ENCODE measurements around the gene SLC1A5.
"Not testable (repeated sequence)": the region's sequence is repeated elsewhere in the genome, so short reads cannot be mapped to it uniquely, and the experiment has no call there.

The SLC1A5 gene

DNA sequence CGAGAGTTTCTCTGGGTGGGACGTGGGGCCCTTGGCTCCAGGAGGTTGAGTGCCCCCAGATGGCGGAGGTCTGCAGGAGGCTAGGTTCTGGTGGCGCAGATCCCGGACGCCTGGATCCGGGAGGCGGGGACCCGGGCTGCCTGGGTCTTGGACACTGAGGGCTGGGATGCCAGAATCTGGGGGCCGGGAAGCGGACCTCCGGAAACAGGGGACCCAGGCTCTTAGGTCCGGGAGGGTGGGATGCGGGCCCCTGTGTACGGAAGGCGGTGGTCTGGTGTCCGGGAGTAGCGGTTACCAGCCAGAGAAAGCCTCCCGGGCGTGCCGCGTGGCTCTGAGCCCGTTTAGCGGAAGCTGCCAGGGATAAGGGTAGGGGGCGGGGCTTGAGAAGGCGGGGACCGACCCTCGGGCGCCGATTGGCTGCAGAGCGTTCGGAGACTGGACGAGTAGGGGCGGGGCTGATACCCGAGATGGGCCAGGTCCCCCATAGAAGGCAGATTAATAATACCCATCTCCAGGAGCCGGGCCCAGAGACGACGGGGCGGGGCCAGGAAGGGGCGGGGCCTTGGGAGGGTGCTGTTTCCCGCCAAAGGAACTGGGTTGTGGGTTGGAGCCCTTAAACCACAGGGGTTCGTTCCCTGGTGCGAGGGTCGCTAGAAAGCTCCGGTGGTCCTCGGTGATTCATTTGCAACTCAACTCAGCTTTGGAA lies at the start of gene SLC1A5:
Gene SLC1A5 (minus strand): TSS at position 333 of the 706 bp plus-strand sequence. CDS start 629 bp downstream, outside the sequence.
- DNase-seq, result peak; percentile 93 to 99 (median 96)

DNA sequence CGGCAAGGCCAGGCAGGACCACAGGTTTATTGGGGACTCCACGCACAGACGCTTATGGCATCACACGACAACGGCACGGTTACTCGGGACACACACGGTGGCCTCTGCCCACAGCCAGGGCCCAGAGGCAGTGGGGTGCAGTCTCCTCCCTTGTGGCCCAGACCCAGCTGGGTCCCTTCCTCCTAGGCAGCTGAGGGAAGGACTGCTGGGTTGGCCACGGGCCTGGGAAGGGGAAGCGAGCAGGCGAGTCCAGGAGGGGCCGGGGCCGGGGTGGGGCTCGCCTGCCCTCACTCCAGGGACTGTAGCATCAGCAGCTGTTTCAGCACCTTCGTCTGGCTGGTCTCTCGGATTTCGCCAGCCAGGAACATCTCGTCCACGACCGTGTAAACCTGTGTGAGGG lies 49.8 kb upstream of the SLC1A5 start:
- no peak for DNase-seq

DNA sequence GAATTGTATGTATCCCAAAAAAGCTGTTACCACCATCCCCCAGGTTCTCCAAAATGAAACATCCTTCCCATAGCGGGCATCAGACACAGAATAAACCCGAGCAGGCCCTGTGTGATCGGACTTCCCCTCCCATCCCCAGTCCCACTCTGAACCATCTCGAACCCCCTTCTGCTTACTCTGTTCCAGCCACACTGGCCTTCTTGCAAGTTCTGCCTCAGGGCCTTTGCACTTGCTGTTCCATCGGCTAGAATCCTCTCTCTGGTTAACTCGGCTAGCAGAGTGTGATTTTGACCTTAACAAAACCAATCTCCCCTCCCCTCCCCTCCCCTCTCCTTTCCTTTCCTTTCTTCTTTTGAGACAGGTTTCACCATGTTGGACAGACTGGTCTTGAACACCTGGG lies 46.6 kb upstream of the SLC1A5 start:
- no peak for DNase-seq

DNA sequence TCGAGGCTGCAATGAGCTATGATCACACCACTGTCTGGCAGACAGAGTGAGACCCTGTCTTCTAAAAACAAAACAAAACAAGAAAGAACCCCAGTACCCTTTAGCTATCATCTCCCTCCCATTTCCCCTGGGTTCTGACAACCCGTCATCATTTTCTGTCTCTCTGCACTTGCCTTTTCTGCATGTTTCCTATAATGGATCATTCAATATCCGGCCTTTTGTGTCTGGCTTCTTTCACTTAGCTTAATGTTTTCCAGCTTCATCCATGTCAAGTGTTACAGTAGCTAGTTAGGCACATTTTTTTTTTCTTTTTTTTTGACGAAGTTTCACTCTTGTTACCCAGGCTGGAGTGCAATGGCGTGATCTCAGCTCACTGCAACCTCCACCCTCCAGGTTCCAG lies 45.7 kb upstream of the SLC1A5 start:
- DNase-seq, result no peak

DNA sequence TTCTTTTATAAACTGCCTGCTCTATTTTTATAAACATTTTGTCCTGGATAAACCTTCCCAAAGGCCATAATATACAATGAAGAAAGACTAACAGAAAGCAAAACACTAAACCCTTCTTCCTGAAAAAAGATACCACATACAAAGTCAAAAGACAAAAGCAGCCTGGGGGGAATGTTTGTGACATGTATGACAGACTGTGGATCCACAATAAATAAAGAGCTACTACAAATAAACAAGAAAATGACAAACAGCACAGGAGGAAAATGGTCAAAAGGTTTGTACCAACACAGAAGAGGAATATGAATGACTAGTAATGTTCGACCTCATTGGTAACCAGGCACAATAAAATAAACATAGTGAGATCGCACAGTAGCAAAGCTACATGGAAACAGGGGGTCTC lies 42.5 kb upstream of the SLC1A5 start:
- no peak for DNase-seq

DNA sequence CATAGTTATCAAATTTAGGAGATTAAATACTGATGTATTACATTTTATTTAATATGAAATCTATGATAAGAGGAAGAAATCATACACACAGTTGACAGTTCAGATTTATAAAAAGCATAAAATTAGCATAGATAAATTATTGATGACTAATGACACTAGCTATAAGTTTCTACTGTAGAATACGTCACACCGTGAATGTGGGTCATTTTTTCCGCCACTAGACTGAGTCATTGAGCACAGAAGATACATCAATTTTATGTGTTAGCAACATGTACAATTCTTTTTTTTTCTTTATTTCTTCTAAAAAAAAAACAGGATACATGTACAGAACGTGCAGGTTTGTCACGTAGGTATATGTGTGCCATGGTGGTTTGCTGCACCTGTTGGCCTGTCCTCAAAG lies 40.1 kb upstream of the SLC1A5 start:
- DNase-seq, result peak in 2 of 4 experiments; percentile 32 to 37

DNA sequence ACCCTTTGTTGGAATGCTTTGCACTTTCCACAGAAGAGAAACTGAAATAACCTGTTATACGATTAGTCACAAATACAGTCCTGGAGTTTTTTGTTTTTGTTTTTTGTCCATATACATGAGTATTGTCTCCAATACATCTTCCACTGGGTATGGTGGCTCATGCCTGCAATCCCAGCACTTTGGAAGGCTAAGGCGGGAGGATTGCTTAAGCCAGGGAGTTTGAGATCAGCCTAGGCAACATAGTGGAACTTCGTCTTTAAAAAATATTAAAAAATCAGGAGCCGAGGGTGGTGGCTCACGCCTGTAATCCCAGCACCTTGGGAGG lies 37.3 kb upstream of the SLC1A5 start:
- DNase-seq, result no peak

DNA sequence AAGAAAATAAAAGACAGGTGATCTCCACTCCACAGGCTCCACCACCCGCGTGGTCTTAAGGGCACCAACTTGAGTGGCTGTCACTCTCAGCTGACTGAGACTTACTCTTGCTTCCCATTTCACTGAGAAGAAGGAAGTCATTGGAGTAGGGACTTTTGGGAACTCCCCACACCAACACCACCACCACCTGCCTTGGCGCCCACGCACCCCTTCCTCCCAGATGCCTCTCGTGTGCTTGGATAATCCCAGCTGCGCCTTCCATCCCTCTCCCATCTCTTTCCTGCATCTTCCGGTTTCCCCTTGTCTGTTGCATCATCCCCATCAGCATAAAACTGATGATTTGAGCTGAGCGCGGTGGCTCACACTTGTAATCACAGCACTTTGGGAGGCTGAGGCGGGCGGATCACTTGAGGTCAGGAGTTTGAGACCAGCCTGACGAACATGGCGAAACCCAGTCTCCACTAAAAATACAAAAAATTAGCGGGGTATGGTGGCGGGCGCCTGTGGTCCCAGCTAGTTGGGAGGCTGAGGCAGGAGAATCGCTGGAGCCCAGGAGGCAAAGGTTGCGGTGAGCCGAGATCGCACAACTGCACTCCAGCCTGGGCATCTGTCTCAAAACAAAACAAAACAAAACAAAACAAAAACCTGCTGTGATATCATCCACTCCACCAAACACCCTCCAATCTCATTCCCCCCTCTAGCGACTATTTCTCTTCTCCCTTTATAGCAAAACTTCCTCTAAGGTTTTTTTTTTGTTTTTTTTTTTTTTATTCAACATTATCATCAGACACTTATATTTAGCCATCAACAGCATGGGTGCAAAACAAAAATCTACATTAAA lies 36.7 kb upstream of the SLC1A5 start:
- DNase-seq, result no peak

DNA sequence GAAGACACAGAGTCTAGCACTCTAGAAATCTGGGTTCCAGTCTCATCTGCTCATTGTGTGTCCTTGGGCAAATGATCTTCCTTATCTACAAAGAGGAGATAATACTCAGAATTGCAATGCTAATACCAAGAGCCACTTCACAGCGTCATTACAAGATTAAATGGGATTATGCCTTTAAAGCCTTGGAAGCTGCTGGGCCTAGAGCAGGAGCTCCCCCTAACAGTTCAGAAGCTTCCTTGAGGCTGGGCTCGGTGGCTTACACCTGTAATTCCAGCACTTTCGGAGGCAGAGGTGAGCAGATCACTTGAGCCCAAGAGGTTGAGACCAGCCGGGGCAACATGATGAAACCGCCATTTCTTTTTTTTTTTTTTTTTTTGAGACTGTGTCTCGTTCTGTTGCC lies 34.7 kb upstream of the SLC1A5 start:
- DNase-seq, result no peak

DNA sequence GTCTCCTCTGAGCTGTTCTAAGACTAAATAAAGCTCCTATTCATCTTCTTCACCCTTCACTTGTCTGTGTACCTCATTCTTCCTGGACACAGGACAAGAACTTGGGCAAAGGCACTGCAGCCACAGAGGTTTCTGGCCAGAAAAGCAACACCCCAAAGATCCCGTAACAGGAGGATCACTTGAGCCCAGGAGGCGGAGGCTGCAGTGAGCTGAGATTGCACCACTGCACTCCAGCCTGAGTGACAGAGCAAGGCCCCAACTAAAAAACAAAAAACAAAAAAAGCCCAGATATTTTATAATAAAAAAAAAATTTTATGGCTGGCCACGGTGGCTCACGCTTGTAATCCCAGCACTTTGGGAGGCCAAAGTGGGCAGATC lies 34.0 kb upstream of the SLC1A5 start:
- DNase-seq, result not testable (repeated sequence)

DNA sequence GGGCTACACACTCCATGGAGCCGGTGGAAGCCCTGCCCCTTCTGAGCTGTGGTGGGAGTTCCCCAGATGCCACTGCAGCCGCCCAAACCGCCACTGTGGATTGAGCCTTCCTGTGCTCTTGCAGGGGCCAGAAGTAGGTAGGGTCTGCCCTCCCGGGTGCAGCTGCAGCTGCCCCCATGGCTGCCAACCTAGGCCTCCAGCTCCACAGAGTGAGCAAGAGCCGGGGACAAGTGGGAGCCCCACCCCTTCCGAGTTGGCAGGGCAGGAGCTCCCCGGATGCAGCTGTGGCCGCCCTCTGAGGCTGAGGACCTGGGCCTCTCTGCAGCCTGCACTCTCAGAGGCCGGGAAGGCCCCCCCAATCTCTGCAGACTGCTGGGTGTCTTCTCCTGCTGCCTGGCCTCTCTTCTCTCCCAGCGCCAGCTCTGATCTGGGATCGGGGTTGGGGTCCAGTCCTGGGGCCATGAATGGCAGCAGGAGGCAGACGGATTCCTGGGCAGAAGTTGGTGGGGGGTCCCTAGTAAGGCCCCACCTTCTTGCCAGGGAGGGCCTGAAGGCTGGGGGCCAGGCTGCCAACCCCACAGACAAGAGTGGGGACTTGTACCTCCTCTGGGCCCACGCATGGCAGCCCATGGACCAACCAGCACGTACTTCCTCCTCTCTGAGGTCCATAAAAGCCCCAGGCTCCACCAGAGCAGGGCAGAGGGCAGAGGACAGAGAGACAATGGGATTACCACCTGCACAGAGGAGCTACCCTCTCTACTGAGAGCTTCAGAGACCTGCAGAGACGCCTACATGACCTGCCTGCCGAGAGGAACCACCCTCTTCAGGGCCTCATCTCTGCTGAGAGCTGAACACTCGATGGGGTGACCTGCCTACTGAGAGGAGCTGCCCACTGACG lies 33.4 kb upstream of the SLC1A5 start:
- peak in 3 of 4 experiments; percentile 16 to 46 (median 37) for DNase-seq

DNA sequence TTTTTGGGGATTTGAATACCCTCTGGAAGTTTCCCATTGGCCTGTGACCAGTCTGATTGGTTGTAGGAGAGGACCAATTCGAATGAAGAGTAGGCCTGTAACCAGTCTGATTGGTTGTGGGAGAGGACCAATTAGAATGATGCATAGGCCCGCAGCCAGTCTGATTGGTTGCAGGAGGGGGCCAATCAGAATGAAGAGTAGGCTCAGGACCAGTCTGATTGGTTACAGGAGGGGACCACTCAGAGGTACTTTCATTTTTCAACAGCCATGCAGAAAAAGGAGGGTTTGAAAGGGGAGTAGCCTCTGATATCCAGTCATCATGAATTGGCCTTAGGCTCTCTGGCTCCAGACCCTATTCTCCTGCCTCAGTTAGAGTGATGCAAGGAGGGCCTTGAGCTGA lies 30.4 kb upstream of the SLC1A5 start:
- DNase-seq, result no peak

DNA sequence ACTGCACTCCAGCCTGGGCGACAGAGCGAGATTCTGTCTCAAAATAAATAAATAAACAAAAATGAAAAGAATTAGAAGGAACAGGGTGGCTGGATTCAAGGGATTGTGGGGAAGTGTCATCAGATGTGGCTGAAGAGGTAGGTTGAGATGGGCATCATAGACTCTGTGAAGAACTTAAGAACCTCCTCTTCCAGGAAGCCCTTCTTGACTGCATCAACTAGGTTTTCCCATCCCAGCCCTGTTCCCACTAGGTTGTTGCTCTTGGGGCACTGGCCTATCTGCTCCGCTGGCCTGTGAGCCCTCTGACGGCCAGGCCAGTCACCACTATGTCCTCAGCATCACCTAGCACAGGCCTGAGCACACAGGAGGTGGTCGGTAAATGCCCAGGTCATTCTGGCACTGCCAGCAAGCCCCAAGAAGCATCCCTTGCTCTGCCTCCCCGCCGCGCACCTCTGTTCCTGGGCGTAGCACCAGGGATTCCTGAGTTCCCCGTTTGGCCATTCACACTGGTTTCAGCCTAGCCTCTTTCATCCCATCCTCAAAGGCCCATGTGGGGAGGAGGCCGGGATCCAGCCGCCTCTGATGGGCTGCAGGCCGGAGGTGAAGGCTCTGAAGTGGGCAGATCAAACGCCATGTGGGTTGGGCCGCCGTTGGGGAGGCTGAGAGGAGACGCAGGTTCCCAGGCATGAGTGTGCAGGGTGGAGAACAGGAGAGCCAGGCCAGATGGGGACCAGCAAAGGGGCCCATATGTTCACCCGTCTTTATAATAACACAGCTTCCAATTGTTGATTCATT lies 27.6 kb upstream of the SLC1A5 start:
- no peak for DNase-seq

DNA sequence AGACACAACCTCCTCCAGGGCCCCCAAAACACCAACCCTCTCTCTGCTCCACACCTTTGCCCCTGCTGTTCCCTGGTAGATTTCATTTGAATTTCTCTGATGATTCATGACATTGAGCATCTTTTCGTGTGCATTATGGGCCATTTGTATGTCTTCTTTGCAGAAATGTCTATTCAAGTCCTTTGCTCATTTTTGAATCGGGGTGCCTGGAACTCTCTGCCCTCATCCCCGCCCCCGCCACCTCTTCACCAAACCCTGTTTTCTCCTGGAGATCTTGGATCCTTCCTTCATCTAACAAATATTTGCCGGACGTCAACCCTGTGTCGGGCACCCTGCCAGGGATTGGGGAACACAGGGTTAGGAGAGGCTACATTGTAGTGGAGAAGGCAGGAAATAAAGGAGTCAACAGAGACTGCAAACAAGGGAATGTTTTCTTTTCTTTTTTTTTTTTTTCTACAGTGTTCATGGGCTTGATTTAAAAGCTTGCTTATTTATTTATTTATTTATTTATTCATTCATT lies 25.5 kb upstream of the SLC1A5 start:
- no peak for DNase-seq

DNA sequence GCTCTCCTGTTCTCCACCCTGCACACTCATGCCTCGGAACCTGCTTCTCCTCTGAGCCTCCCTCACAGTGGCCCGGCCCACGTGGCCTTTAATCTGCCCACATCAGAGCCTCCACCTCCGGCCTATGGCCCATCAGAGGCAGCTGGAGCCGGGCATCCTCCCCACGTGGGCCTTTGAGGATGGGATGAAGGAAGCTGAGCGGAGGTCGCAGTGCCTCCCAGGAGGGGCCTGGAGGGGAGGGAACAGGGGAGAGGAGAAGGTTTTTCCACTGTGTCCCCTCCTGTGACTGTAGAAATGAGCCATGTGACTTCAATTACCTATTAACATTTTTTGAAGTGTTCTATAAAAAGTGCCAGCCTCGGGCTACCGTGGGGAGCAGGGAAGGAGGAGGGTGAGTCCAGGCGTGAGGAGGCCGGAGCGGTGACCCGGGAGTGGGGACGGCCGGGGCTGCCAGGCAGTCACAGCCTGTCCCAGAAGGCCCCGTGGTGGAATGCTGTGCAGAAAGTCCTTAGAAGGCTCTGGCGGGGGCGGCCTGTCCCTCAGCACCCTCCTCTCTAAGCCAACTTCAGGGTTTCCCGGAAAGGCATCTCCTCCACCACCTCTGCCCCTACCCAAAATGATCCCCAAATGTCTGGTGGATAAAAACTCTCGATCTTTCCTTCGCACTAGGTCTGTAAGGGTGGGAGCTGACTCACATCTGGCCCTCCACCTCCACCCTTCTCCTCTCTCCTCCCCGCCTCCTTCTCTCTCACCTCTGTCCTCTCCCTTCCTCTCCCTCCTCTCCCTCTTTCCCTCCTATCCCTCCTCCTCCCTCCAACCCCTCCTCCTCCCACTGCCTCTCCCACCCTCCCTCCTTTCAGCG lies 24.8 kb upstream of the SLC1A5 start:
- DNase-seq, result no peak

DNA sequence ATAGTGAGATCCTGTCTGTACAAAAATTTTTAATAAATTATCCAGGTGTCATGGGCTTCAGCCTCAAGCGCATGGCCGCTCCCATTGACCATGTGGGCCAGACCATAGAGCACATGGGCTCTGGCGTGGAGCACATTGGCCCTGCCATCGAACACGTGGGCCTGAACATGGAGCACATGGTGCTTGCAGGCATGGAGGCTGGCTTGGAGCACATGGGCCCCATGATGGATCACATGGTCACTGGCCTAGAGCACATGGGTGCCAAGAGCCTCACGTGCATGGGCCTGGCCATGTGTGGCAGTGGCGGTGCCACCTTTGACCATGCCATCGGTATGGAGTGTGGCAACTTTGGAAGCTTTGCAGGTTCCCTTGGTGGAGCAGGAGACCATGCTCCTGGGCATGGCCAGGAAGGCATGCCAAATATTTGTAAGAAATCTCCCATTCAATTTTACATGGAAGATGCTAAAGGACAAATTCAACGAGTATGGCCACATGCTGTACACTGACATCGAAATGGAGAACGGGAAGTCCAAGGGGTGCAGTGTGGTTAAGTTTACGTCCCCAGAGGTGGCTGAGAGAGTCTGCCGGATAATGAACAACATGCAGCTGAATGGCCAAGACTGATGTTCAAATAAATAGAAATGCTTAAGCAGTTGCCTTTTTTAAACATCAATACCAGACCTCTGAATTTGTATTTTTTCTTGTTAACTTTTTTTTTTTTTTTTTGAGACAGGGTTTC lies 21.3 kb upstream of the SLC1A5 start:
- no peak for DNase-seq

DNA sequence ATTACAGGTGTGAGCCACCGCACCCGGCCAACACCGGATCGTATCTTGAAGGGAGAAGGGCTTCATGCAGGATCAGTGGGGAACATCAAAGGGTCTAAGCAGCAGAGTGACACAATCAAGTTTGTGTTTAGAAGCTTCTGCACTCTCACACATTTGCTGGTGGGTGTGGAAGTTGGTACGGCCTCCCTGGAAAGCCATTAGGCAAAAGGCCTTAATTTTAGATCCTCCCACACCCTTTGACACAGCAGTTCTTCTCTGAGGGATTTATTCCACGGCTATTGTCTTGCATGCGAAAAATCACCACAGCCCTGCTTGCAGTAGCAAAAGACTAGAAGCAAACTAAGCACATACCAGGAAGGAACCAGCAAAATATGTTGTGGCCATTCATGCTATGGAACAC lies 18.3 kb upstream of the SLC1A5 start:
- no peak for DNase-seq

DNA sequence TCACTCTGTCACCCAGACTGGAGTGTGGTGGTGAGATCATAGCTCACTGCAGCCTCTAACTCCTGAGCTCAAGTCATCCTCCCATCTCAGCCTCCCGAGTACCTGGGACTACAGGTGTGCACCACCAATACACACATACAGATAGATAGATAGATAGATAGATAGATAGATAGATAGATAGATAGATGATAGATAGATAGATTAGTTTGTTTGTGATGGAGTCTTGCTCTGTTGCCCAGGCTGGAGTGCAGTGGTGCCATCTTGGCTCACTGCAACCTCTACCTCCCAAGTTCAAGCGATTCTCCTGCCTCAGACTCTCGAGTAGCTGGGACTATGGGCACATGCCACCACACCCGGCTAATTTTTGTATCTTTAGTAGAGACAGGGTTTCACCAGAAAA lies 16.0 kb upstream of the SLC1A5 start:
- not testable (repeated sequence) for DNase-seq

DNA sequence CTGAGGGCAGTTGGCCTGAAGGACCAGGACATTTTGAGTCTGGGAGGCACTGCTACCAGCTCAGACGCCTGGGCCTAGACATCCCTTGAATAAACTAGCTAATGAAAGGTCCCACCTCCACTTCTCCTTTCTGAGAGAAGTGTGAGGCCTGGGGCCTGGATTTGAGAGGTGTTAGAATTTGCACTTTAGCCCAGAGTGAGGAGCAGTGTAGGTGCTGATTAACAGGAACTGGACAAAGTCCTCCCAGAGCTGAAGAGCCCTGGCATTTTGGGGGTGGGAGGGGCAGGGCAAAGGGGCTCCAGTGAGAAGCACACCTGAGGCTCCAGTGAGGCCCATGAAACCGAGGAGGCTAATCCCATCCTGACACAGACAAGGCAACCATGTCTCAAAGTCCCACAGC lies 15.2 kb upstream of the SLC1A5 start:
- DNase-seq, result no peak

DNA sequence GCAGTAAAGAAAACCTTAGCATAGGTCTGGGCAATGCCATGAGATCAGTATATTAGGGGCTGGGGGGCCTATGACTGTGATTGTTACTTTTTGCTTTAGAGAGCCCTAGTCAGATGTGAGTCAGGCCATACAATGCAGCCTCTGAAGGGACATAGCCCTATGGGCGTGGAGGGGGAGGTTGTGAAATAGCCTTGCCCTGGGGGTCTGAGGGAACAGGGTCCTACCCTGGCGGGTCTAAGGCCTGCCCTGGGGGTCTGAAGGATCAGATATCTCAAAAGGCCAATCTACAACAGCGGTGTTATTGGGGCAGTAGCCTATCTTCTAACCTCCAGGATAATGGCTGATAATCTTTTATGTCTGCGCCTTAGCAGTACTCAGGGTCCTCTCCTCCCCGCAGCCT lies 13.8 kb upstream of the SLC1A5 start:
- DNase-seq, result no peak

DNA sequence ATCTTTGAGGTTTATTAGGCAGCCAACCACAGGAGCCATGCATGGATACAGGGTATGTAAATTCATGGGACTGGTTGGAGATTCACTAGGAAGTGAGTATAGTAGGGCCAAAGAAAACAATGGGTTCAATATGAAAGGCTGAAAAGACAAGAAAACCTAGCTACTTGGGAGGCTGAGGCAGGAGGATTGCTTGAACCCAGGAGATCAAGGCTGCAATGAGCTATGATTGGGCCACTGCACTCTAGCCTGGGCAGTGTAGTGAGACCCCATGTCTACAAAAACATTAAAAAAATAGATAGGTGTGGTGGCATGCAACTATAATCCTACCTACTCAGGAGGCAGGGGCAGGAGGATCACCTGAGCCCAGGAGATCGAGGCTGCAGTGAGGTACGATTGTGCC lies 10.3 kb upstream of the SLC1A5 start:
- no peak for DNase-seq
